ENCODE measurements around the gene SUMO3. TPM values are rescaled to one million over a fixed set of nuclear protein-coding genes. Genes with fewer than 3 reads are reported as not detected.
A peak's percentile ranks its signal among the peaks of the same experiment; 100 is the strongest.

The SUMO3 gene
- total RNA-seq, 1 donor from 2014 or later = 72.8 TPM

DNA sequence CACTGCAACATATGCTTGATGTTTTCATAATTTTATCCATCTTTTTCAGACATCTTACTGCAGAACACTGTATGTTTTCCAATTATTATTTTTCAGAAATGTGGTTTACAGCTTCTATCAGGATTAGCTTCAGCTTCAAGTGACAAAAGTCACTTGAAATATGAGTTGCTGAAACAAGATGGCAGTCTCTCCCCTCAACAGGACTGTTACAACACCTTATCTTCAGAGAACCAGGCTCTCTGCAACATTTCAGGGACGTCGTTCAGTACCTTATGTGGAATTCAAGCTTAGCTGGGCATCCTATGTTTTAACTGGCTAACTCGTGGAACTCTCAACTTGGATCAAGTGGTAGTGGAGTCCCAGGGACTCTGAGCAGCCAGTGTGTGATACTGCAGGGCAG, 14.2 kb downstream of the SUMO3 start:
- no peak for DNase-seq (ENCODE audit: low read depth)

DNA sequence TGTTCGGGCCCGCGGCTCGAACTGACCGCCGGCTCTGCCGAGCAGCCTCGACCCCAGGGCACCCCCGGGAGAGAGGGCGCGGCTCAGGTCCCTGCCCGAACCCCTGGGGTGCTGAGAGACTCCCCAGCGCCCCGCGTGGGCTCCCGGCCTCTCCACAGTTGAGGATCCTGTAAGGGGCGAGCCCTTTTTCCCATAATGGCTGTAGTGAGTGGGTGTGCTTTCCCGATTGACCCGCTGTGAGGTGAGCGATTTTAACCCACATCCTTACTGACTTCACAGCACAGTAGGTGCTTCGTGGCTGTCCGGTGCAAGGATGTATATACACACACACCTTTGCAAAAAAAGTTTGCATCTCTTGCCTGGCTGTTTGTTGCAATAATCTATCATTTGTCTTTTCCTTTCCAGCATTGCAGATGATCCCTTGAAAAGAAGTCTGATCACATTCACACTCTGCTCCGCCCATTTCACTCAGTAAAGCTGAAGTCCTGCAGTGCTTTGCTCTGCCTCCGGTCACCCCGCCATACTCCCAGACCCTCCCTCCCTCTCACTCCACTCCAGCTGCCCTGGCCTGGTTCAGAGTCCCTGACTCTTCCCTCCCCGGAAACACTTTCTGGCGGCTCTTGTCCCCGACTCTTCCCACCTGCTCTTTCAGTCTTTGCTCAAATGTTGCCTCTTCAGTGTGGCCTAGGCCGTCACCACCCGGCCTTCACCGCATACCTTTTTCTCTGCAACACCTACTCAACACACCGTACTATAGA, 15.3 kb downstream of the SUMO3 start:
- no peak for DNase-seq (ENCODE audit: low read depth)

DNA sequence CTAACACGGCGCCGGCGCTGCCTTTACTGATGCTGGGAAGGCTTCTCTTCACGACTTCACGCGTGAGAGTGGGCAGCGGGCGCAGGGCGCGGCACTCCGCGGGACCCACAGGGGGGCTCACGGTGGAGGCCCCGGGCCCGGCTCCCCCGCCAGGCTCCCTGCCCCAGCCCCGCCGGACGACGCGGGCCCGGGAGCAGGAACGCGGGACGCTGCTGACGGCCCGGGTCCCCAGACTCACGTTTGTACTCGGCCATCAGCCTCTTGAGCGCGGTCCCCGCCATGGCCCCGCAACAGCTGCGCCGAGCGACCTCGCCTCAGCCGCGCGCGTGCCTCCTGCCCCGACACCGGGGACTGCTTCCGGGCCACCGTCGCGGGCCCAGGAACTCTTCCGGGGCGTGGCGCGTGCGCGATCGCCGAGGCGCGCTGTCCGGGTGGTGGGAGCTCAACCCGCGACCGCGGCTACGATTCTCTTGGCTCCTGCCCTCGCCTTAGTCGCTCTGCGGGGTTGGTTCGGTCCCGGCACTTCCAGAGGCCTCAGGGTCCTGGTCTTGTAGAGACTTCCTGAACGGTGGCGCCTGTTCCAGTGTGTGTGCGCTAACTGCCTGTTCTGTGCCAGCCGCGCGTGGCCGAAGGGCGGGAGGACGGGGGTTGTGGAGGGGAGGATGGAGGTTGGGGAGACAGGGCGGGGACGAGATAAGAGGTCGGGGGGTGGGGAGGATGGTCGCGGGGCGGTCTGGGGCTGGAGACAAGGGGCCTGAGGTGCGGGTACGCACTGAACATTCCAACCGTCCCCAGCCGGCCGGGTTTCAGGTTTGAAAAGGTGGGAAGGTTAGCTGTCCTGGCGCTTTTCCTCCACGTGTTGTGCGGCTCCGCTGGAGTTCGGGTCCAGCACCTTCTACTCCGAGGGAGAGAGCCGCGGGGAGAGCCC, 16.1 kb downstream of the SUMO3 start, which contains the start of gene UBE2G2:
TSS of gene UBE2G2 (minus strand) at position 353 of the 928 bp plus-strand sequence. CDS start at position 281, 72 bp downstream.
- DNase-seq (ENCODE audit: low read depth) = peak; percentile 20

DNA sequence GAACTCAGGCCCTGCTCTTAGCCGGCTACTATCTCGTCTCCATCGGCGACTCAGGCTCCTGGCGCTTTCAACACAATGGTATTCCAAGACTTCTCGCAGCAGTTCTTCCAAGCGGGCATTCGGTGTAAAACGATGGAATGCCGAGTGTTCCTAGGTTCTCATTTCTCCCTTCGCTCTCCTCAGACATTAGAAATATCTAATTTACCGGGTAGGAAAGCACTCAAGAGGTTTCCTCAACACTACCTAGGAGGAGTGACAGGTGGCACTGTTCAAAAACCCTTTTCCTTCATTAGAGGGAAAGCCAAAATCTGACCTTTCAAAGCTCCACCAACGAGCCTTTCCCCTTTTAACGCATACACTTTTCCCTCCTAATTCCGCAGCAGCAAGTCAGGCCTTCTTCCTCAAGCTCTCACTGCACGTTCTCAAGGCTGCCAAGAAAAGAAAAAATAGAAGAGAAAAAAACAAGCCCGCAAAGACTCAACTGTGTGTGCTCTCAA, 16.8 kb downstream of the SUMO3 start:
- peak; percentile 54 for DNase-seq (ENCODE audit: low read depth)

DNA sequence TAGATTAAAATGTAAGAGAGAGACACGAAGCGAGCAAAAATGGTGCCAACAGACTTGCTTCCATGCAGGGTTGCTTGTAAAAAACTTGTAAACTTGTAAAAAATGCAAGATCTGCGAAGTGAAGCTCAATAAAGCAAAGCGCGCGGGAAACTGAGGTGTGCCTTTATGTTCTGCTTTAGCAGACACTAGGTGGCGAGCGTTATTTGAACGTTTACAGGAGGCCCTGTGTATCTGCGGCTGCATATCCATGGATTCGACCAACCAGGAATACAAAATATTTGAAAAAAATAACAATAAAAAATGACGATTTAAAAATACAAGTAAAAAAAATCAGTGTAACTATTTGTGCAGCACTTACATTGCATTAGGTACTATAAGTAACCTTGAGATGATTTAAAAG, 17.8 kb downstream of the SUMO3 start:
- DNase-seq (ENCODE audit: low read depth) = peak; percentile 46

DNA sequence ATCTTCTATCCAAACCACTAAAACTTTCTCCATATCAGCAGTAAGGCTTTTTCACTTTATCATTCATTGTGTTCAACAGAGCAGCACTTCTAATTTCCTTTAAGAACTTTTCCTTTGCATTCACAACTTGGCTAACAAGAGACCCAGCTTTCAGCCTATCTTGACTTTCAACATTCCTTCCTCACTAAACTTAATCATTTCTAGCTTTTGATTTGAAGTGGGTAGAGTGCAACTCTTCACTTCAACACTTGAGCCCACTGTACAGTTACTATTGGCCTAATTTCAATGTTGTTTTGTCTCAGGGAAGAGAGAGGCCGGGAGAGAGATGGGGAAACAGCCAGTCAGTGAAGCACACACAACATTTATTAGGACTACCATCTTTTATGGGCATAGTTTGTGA, 18.2 kb downstream of the SUMO3 start:
- no peak for DNase-seq (ENCODE audit: low read depth)

DNA sequence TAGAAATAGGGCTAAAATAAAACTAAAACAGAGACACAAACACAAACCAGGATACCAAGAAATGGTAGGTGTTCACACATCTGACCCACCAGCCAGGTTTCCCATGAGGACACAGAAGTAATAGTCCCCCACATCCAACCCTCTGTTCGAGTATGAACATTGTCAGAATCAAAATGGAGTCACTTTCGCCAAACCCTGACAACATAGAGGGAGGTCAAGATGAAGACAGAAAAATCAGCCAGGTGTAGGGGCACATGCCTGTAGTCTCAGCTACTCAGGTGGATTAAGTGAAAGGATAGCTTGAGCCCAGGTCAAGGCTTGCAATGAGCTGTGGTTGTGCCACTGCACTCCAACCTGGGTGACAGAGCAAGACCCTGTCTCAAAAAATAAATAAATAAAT, 20.1 kb downstream of the SUMO3 start:
- DNase-seq (ENCODE audit: low read depth) = no peak

DNA sequence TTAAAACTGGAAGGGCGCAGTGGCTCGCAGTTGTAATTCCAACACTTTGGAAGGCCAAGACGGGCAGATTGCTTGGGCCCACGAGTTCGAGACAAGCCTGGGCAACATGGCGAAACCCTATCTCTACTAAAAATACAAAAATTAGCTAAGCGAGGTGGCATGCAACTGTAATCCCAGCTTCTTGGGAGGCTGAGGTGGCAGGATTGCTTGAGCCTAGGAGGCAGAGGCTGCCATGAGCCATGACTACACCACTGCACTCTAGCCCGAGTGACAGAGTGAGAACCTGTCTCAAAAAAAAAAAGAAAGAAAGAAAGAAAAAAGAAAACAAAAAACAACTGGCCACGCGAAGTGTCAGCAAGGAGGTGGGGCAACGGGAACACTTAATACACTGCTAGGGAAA, 22.5 kb downstream of the SUMO3 start:
- no peak for DNase-seq (ENCODE audit: low read depth)

DNA sequence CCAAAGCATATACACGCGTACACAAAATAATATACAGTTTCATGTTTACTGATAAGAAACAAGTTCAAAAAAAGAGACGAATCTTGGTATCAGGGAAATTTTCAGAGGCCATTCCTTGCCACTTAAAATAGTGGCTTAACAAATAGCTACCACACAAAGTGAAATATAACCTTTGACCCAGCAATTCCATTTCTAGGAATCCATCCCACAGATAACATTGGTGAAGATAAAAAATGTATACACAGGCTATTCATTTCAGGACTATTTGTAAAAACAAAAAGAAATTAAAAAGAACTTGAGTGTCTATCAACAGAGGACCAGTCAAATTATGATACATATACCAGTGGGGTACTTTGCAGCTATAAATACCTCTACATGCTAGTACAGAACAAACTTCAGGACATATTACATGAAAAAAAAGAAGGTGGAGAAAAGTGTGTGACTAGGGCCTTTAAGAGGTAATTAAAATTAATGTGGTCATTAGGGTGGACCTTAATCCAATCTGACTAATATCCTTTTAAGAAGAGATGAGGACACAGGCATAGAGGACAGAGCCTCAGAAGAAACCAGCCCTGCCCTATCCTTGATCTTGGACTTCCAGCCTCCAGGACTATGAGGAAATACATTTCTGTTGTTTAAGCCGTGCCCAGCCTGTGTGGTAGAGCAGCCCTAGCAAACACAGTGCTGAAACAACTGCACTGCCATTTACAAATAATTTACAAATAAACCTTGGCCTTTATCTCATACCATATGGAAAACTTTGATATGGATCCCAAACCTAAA, 24.1 kb downstream of the SUMO3 start:
- no peak for DNase-seq (ENCODE audit: low read depth)

DNA sequence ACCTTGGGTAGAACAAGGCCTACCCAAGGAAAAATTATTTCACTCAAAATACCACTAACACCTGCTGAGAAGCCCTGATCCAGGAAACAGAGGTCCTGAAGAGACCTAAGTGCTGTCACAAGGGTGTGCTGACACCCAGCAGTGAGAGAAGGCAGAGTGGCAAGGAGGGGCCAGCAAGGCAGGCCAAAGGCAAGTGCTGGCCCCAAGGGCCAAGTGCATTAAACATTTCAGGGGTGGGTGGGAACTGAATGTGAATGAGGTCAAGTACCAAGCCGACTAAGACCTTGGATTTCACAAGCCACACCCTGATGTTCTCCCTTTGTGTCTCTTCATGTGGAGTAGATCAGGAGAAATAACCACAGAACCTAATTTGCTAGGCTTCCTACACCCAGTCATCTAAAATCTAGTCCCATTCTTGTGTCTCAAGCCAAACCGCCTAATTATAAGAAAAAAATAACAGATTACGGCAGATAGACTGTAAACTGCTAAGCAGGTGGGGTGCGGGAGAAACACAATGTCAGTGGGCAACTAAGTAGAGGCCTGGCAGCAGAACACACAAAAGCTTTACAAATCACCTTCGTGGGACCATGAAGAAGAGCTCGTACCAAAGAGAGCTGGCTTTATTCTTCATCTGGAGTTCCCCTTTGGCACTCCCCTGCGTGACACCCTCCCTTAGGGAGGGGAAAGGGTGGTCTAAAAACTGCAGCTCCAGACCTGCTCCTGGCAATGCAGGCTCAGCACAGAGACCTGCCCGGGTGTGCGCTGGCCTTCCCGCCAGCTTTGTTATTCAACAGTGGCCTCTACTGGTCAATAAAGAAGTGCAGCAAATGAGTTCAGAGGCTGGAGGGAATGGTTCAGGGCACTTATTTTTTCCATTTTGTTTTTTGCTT, 24.9 kb downstream of the SUMO3 start:
- peak; percentile 50 for DNase-seq (ENCODE audit: low read depth)

DNA sequence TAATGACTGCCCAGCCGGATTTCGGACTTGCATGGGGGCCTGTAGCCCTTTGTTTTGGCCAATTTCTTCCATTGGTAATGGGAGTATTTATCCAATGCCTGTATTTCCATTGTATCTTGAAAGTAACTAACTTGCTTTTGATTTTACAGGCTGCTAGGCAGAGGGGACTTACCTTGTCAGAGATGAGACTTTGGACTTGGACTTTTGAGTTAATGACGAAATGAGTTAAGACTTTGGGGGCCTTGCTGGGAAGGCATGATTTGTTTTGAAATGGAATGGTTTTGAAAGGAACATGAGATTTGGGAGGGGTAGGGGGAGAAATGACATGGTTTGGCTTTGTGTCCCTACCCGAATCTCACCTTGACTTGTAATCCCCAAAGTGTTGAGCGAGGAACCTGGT, 25.9 kb downstream of the SUMO3 start:
- no peak for DNase-seq (ENCODE audit: low read depth)

DNA sequence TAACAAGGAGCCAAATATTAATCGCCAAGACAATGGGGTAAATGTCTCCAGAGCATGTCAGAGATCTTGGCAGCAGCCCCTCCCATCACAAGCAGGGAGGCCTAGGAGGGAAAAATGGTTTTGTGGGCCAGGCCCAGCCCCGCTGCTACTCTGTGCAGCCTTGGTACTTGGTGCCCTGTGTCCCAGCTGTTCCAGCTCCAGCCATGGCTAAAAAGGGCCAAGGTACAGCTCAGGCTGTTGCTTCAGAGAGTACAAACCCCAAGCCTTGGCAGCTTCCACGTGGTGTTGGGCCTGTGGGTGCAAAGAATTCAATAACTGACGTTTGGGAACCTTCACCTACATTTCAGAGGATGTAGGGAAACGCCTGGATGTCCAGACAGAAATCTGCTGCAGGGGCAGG, 26.6 kb downstream of the SUMO3 start:
- no peak for DNase-seq (ENCODE audit: low read depth)

DNA sequence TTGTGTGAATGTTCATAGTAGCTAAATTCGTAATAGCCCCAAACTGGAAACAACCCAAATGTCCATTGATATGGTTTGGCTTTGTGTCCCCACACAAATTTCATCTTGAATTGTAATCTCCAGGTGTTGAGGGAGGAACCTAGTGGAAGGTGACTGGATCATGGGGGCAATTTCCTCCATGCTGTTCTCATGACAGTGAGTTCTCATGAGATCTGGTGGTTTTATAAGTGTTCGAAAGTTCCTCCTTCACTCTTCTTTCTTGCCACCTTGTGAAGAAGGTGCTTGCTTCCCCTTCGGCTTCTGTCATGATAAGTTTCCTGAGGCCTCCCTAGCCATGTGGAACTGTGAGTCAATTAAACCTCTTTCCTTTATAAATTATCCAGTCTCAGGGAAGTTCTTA, 27.5 kb downstream of the SUMO3 start:
- no peak for DNase-seq (ENCODE audit: low read depth)

DNA sequence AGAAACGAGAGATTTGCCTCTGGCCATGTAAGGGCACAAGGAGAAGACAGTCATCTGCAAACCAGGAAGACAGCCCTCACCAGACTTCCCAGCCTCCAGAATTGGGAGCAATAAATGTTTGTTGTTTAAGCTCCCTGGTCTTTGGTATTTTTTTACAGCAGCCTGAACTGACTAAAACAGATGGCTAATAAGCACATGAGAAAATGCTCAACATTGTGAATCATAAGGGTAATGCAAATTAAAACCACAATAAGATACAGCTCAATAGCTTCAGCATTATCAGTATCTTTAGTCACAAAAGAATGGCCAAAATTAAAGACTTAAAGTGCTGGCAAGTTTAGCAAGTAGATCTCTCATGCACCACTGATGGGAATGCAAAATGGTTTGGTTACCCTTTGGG, 28.0 kb downstream of the SUMO3 start:
- DNase-seq (ENCODE audit: low read depth) = peak; percentile 42

DNA sequence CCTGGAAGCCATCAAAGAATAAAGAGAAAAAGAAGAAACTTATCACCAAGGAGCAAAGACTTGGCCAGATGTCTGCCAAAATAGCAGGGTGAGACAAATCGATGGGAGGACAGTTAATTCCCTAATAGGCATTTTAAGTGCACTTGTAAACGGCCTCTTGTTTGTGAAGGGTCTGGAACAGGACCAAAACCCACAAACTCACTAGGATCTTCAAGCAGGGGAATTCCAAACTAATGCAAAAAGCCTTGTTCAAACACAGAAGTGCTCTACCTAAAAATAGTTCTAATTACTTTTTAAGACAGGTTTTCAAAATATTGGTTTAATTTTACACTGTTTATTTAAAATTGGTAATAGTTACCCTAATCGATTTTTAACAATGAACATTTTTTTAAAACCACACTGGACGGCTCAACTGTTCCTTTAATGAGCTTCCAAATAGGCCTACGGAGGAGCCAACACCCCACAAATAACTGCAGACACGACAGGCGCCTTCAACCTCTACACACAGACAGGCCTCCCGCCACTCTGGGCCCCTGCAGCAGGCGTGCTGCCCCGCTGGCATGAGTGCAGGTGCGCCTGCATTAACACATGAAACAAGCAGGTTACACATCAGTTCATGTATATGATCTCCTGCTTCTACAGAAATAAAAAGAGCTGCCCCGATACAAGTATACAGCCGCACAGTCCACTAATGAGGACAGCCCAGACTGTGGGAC, 32.1 kb downstream of the SUMO3 start:
- peak; percentile 17 for DNase-seq (ENCODE audit: low read depth)

DNA sequence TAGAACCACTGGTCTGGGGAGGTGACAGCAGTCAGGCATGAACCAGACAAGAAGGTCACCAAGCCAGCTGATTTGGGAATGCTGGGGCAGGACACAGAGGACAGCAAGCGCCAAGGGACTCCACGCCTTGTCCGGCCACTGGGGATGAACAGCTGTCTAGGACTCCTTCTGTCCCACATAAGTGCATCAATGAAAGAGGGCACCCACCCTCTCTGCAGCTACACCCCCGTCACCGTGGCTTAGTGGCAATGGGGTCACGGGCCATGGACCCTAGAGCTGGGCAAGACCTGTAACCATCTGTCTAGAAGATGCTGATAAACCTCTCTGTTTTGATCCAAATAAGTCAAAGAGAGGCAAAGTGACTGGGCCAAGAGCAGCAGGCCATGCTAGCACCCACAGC, 33.1 kb downstream of the SUMO3 start:
- no peak for DNase-seq (ENCODE audit: low read depth)

DNA sequence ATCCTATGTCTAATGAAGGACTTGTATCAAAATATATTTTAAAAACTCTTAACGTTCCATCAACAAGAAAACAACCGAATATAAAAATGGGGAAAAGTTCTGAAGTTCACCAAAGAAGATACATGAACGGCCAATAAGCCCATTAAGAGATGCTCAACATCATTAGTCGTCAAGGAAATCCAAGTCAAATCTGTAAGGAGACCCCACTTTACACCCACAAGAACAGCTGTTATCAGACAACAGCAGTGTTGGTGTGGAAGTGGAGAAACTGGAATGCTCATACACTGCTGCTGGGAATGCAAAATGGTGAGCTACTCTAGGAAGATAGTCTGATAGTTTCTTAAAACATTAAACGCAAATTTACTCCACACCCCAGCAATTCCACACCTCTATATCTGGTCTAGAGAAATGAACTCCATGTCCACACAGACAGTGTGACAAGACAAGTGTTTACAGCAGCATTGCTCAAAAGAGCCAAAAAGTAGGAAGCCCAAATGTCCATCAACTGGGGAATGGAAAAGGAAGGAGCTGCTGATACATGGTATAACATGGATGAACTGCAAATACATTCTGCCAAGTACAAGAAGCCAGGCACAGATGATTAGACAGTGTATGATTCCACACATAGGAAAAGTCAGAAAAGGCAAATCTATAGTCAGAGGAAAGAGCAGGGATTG, 34.7 kb downstream of the SUMO3 start:
- no peak for DNase-seq (ENCODE audit: low read depth)

DNA sequence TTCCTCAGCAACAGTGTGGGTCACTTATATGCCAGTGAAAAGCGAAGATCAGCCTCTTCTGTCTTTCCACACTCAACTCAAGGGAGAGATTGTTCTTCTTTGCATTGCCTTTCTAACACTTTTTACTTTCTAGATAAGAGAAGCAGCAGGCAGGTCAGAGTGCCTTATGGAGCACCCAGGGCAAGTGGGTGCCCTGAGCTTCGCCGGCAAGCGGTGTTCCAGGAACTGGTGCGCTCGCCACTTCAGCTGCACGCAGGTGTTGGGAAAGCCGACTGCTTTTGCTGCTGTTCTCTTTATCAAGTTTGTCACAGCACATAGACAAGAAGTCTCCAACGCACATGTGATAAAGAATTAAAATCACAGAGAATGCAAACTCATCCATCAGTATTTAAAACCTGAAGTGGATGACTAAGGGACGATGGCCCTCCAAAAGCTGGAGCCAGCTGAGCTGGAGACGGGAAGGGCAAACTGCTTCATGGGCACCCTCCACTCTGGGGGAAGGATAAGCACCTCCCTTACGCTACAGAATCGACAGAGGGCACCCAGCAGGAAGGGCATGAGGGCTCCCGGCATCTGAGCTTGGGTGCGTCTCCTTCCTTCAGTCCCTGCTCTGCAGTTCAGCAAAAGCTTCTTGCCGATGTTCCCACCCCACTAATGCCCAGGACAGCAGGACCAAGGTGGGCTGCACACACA, 36.9 kb downstream of the SUMO3 start:
- DNase-seq (ENCODE audit: low read depth) = no peak

DNA sequence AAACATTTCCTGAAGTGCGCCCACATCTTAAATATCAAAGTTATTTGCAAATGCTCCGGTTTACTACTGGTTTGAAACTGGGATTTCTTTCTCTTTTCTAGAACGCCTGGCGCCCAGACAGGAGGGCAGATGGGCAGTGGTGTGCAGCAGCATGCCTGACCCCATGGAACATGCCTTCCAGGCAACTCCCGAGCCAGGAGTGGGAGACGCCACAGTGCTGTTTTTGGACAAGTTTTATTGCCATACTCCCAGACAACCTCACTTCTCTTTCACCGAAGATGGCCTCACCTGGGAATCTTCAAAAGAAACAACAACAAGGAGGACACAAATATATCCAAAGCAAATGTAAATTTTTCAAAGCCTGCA, 37.7 kb downstream of the SUMO3 start:
- DNase-seq (ENCODE audit: low read depth) = no peak
